Fibroblast of skin of left biceps (primary cell): Measurements from ENCODE around the gene ZNF800.

Experiments used
- DNase-seq, 2 experiments: peaks; one replicate each; pipeline ENCODE4 v3.0.0-alpha.2; 2013; ENCODE audit warnings: low read depth in 2 of 2

Gene ZNF800

DNA sequence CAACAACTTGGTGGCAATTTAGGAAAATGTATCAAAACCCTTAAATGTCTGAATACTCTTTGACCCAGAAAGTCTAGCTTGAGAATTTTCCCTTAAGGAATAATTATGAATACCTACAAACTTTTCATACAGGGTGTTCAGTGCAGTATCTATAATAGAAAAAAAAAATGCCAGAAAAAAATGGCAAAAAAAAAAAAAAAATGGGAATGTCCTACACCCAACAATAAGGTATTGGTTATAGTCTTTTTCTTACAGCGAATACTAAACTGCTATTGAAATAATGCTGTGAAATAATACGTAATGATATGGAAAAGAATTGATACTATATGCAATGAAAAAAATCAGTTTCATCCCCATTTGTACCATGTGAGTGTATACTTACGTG lies 44.3 kb downstream of the ZNF800 start:
- no peak for DNase-seq

DNA sequence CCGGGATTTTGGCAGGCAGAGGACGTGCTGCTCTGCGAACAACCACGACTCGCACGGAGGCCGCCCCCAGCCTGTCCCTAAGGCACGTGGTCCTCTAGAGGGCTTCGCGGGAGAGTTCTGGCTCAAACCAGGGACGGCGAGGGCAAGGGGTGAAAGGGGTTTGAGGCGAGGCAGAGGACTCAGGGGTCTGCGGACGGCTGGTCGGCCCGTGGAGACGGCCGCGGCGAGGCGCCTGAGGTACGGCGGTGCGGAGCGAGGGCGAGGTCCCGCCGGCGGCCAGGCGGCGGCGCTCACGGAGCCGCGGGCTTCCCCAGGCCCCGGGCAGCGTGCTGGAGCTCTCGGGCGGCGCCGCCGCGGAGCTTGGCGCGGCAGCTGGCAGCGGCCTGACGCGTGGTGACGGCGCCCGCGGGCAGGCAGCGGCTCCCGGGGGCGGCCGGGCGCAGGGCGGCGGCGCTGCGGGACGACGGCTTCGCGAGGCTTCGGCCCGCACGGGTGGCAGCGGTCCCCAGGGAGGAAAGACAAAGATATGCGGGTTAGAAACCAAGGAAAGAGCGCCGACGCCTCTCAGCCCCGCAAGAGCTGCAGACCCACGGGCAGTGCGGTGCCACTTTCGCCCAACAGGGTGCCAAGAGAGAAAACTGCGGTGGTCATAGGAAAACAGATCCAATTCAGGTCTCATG lies 44.8 kb downstream of the ZNF800 start:
- DNase-seq: peak; percentile 7 to 8

DNA sequence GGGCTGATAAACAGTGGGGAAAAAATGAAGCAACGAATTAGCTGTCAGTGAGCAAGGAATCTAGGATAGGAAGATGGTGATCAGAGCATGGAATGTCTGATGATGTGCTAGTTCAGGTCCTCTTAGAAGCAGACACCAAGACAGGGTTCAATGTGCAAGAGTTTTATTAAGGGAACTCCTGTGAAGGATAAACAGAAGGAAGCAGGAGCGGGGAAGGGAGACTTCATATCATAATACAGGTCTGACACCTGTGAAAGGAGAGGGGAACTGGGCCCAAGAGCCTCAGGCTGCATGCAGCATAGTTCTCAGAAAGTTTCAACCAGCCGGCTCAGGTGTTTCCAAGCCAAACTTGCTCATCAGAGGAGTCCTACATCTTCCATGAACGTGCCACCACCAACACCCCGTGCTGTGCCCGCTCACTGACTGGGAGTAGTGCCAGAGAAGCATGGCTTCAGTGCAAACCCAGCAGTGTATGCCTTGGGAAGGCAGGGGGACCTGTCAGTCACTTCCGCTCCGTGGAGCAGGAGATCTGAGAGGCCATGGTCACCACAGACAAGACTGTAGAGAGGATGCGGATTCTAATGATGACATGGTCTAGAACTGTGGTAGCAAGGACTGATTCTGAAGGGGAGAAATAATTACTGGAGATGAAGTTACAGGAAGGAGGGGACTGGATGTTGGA lies 45.8 kb downstream of the ZNF800 start:
- no peak for DNase-seq

DNA sequence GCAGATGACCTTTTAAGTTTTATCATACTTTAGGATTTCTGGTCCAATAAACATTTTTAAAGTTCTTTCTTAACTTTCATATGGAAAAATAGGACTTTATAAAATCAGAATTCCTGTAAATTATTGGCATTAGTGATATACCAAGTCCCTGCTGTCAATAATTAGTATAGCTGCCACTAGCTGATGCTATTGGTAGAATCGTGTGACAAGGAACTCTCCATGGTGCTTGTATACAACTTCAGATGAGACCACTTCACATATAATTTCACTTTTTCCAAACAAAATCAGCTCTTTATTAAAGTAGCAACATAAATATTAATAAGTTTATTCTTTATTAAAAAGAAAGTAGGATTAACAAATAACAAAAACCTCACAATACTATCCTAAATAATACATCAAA lies 49.9 kb downstream of the ZNF800 start:
- no peak for DNase-seq

DNA sequence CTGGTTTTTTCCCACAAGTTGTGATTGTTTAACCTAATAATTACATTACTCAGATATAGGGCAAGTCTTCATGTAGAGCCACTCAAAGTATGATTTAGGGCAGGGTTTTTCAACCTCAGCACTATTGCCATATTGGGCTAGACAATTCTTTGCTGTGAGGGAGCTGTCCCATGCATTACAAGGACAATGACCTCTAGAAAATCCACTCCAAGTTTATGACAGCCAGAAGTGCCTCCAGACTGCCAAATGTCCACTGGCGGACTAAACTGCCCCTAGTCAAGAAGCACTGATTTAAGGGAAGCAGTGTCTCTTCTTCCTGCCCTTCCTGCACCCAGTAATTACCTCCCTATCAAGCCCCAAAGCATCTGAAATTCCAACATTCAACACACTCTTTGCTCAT lies 54.4 kb downstream of the ZNF800 start:
- DNase-seq: no peak

DNA sequence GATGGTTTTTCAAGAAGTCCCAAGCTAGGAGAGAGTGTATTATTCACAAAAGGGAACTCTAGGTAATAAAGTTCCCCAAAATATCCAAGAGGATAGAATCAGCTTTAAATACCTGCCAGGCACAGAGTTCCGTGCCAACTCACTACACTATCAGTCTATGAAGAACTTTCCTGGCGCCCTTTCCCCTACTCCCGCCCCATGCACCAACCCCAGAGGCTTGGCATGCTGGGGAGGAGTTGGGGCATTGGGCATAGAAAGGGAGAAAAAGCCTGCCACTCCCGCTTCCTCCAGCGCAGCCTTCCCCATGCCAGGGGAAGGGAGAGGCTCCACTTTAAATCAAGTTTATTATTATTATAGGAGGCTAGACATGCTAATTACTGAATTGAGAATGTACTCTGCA lies 54.9 kb downstream of the ZNF800 start:
- DNase-seq: no peak

DNA sequence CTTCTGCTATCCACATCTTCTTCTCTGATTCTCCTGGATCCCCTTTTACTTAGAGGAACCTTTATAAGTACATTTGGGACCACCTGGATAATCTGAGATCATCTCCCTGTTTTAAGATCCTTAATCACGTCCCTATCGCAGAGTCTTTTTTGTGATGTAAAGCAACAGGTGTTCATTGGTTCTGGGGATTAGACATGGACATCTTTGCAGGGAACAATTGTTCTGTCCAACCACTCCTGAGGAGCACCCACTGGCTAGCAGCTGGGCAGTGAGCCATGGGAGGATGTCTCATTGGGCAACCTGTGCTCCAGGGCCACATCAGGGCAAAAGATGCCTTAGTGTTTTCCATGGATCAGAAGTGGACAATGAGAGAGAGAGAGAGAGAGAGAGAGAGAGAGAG lies 56.0 kb downstream of the ZNF800 start:
- no peak for DNase-seq

DNA sequence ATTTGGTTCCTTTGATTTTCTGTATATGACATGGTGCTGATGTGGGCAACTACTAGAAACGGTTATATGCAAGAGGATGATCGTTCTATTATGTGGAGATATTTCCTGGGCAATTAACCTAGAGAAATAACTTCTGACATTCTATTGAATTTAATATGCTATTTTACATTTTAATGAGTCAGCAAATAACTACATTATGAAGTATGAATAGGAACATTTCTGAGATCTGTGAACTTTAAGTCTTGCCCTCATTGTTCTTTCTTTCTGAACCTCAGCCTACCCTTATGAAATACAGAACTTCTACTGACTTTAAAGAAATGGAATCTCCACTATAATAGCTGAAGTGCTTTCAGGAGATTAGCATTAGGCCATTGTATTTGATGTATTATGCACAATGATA lies 59.6 kb downstream of the ZNF800 start:
- no peak for DNase-seq

DNA sequence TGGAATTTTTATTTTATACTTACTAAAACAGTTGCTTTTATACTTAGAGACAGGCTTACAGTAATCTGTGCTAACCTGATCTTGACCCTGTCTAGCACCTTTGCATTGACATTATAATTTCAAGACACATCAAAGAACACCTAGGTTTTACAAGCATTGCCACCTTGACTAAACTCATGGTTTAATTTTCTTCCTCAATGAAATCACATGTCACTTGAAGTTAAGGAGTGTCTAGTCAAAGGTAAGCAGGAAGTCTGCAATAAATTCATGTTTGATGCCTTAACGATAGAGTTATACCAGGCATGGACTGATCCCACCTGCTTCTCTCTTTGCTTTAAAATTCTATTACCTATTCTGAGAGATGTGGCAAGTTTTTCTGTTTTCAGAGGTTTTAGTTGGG lies 62.4 kb downstream of the ZNF800 start:
- no peak for DNase-seq

DNA sequence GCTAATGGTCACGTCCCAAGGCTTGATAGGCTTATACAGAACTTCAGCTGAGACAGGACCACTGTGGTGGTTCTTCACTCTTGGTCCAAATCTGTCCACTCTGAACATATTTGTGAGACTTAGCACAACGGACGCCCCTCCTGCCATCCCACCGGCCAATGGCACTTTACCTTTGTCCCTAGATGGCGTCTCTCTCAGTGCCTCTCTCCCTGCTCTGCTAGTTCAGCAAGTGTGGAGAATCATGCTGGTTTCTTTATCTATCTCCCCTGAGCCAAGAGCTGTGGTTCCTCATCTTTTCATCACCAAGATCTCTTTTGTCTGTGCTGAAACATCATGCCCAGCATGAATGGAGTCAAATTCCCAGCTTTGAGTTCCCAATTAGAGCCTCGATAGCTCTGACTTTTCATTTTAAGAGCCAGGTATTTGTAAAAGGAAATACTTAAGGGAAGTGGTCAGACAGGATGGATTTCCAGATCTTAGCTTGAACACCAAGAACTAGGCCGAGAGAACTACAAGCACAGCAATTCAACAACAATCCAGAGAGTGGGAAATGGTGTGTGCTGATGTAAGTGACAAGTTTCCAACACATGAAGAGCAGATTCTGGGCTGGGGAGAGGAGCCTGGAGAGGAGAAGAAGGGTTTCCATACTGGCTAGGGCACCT lies 69.5 kb downstream of the ZNF800 start:
- DNase-seq: no peak

DNA sequence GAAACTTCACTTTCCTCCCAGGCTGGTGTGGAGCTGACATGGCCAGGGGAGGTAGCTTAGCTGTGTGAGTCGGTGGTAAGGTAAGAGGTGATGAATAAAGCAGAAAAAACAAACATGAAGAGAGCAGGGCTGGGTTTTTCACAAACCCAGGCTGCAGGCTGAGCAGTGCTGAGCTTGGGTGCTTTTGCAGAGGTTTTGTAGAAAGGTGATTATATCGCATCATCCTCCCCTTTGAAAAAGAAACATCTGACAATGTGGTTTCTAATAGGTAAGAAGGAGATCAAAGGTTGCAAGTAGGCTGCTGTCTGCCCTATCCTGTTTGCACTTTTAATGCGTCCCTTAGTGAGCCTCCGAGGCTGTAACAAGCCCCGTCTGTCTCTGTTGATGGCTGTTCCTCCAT lies 70.2 kb downstream of the ZNF800 start:
- DNase-seq: no peak

DNA sequence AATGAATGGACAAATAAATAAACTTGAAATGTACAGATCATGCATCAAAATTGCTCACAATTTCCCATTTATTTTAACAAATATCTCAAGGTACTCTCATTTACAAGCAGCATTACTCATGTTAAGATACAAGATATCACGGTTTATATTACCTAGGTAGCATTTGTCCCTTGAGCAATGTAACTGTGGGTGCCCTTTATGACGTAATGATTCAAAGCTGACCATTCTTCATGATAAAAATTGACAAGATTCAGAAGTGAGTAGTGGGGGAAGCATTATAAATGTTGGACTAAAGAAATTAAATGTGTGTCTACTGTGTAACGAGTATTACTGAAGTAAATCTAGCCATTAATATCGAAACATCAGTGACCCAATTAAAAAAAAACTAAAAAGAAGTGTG lies 71.5 kb downstream of the ZNF800 start:
- DNase-seq: no peak
